GM21619 (cell line): ENCODE measurements around the gene HOXA1.

ENCODE experiments used
- ATAC-seq: cut with Tn5 transposase; IDR thresholded peaks from one replicate; pipeline ENCODE4 v1.9.1; 2021; ENCODE audit not compliant: unreplicated experiment

Gene HOXA1

DNA sequence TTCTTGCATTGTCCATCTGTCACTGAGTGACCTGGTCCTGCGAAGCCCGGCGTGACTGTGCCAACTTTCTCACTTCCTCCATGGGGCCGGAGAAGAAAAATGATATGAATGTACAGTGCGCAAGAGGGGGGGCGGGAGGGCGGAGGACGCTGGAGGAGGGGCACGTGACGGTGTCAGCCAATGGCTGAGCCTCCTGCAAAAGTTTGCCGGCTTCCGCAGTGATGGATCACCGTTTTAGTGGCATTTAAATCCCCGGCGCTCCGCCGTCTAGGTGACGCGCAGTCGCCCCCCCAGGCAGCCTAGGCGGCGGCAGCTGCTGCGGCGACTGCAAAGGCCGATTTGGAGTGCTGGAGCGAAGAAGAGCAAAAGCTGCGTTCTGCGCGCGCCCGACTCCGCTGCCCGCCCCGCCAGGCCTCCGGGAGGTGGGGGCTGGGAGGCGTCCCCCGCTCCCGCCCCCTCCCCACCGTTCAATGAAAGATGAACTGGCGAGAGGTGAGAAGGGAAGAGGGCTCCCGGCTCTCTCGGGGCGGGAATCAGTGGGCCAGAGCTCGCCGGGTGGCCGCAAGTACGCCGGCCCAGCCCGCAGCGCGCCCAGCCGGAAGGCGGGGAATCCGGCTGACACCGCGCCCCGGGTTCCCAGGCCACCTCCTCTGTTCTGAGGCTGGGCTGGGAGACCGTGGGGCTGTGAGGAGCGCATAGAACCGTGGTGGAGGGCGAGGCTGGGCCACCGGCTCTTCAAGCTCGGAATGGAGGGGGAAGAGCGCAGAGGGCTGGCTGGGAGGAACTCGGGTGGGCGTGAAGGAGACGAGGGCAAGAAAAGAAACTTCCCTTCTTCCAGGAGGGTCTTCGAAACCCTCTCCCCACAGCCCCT is at the start of gene HOXA1:
Gene HOXA1, minus strand, starts transcription at position 104 of the 871 bp plus-strand sequence. Its CDS starts 88 bp downstream, at position 16.
- peak; percentile 91 for ATAC-seq

DNA sequence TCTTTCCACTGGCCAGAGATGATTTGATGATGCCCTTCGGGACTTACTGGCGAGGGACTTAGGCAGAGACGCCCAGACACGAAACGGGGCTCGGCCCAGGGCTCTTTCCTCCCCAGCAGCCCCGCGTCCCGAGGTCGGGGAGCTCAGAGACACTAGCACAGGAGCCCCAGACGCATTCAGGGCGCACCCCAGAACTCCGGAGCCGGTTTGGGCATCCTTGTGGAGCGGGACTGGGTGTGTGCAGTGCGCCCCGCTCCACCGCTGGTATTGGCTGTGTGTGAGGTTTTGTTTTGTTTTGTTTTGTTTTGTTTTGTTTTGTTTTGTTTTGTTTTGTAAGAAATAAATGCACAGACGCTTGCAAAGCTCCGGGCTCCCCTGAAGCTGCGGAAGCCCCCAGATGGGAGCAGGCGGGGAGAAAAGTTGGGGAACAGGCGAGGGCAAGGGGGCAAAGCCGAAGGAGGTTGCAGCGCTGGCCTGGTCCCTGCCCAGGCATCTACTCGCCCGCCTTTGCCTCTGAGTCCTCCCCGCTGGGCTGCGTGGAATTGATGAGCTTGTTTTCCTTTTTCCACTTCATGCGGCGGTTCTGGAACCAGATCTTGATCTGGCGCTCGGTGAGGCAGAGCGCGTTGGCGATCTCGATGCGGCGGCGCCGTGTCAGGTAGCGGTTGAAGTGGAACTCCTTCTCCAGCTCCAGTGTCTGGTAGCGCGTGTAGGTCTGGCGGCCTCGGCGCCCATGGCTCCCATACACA is 49.5 kb upstream of the HOXA1 start:
- ATAC-seq, result no peak

DNA sequence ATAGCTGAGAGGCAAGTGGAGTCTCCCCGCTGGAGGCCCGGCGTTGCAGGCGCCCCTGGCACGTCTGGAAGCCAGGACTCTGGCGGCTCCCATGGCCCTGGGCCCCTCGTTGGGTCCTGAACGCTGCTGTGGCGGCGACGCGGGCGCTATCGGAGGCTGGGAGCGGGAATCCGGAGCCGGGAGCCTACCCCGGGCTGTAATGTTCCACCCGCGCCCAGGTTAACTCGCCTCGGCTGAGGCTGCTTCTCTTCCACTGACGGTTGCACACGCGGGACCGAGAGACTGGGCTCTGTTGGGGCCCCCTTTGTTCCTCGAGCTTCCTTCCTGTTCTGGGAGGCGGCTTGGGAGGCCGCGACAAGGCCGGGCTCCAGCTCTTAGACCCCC is 49.0 kb upstream of the HOXA1 start:
- ATAC-seq, result no peak

DNA sequence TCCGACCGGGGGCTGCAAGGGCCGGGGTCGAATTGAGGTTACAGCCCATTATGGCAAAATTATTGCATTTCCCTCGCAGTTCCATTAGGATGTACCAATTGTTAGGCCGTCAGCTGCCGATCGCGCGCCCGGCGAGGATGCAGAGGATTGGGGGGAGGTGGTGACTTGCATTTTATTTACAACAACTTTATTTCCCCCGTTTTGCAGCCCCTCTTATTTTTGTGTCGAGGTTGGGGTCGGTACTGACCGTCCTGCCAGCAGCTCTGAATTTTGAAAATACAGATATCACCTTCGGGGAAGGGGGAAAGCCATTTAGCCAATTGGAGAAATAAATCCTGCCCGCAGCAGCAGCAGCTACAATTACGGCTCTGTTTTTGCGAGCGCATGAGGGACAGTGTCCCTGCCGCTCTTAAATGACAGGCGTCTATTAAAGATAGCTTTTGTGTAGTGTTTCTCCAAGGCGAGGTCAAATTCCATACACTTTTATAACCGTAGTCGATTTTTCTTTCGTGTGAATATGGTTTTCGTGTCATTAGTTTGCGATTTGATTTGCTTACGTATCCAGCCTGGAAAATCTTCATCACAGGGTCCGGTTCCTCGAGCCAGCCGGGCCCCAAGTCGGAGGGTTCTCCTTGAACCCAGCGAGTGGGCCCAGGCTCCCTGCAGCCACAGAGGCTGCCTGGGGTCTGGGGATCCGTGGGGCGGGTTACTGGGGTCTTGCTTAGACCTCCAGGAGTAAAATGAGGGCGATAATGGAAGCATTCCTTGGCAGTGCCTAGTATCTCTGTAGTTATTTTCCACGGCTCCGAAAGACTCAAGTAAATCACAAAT is 48.4 kb upstream of the HOXA1 start:
- no peak for ATAC-seq

DNA sequence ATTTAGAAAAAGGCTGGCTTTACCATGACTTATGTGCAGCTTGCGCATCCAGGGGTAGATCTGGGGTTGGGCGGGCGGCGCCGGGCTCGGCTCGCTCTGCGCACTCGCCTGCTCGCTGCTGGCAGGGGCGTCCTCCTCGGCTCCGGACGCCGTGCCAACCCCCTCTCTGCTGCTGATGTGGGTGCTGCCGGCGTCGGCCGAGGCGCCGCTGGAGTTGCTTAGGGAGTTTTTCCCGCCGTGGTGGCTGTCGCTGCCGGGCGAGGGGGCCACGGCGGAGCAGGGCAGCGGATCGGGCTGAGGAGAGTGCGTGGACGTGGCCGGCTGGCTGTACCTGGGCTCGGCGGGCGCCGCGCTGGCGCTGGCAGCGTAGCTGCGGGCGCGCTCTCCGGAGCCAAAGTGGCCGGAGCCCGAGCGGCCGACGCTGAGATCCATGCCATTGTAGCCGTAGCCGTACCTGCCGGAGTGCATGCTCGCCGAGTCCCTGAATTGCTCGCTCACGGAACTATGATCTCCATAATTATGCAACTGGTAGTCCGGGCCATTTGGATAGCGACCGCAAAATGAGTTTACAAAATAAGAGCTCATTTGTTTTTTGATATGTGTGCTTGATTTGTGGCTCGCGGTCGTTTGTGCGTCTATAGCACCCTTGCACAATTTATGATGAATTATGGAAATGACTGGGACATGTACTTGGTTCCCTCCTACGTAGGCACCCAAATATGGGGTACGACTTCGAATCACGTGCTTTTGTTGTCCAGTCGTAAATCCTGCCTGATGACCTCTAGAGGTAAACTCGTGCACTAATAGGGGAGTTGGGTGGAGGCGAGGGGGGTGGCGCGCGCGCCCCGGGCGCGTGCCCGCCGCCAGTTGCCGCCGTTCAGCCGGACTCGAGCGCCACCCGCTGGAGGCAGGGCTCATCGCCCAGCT is 47.5 kb upstream of the HOXA1 start, which contains the start of gene HOXA5:
Gene HOXA5, minus strand, starts transcription at position 659 of the 927 bp plus-strand sequence. Its CDS starts 74 bp downstream, at position 585.
- no peak for ATAC-seq

DNA sequence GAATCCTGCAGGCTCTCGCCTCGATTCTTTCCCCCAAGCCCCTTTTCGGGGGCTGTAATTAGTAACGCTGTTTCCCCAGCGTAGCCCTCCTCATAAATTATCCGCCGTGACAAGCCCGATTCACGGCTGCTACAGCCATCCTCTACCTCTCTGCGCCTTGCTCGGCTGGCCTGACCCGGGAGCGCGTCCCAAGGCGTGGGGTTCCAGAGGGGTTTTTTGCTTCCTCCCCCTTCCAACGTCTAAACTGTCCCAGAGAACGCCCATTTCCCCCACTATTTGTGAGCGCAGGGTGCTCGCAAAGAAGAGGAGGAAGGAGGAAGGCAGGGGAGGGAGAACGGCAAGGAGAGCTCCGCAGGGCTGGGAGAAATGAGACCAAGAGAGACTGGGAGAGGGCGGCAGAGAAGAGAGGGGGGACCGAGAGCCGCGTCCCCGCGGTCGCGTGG is 46.8 kb upstream of the HOXA1 start:
- ATAC-seq, result no peak

DNA sequence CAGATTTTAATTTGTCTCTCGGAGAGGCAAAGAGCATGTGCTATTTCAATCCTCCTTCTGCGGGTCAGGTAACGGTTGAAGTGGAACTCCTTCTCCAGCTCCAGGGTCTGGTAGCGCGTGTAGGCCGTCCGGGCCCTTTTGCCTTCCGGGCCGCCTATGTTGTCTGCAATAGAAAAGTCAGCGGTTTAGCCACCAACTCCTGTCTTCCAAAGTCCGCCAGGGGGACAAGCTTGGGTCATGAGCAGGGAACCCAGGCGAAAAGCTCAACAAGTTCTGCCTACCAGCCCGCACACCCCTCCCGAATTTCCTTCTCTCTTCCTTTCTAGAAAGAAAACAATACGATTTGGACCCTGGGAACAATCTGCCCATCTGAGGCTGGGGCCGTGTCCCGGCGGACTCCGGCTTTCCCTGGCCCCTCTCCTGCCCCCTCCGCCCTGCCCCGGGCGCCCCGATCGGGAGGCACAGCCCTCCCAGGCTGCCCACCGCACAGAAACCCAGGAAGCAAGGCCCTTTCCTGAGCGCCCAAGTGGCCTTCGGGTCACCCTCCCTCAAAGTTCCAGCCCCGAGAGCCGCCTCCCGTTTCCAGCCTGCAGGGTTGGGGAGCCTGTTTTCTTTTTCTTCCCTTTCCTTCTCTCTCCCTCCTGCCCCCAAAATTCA is 46.3 kb upstream of the HOXA1 start:
- no peak for ATAC-seq

DNA sequence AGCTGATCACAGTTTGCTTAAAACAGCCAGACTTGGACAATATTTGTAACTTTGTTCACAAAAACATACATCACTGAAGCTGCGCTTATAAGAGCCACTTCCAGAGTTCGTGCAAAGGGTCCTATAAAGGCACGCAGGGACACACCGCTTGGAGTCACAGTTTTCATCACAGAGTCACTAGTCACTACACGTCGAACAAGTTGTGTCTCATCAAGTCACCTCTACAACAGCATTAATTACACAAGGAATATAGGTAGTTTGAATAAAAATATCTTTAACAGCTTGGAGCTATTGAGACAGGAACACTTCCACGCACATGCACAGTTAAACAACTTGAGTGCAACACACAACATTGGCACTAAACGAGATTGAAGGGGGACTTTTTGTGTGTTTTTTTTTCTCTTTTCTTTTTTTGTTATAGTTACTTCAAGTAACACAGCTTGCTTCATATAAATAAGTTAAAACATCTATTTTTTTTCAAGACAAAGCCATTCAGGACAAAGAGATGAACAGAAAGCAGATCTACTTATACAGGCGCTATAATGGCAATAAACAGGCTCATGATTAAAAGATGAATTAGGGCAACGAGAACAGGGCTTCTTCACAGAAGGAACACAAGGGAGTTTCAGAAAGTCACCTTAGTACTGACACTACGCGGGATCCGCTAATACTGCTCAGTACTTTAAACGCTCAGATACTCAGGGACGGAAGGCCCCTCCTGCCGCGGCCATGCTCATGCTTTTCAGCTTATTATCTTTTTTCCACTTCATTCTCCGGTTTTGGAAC is 45.5 kb upstream of the HOXA1 start:
- no peak for ATAC-seq

DNA sequence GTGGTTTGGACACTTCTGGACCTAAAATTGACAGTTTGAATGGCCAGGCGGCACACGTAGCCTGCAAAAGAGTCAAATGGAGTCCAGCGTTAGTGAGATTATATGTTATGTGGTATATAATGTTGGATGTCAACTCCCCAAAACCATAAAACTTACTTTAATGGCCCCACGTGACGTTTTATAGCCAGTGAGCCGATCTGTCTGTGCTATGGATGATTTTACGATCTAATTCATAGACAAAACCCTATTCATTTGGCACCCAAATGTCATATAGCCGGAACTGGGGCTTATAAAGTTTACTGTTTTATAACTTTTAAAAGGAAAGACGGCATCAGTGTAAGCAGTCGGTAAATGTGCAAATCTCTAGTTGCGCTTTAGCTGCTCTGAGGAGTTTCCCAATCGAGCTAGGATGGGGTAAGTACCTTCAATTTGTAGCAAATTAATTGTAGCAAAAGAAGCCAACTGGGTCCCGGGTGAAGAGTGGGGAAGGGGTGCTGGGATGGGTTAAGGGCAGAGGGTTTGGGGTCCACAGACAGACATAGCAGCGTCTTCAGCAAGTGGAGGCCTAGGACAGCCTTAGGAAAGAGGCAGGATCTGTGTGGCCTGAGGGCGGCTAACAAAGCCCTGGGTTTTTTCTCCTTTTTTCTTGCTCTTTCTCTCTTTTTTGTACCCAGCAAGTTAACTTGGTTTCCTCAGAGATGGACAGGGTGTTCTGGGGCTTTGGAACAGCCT is 44.5 kb upstream of the HOXA1 start:
- ATAC-seq, result no peak

DNA sequence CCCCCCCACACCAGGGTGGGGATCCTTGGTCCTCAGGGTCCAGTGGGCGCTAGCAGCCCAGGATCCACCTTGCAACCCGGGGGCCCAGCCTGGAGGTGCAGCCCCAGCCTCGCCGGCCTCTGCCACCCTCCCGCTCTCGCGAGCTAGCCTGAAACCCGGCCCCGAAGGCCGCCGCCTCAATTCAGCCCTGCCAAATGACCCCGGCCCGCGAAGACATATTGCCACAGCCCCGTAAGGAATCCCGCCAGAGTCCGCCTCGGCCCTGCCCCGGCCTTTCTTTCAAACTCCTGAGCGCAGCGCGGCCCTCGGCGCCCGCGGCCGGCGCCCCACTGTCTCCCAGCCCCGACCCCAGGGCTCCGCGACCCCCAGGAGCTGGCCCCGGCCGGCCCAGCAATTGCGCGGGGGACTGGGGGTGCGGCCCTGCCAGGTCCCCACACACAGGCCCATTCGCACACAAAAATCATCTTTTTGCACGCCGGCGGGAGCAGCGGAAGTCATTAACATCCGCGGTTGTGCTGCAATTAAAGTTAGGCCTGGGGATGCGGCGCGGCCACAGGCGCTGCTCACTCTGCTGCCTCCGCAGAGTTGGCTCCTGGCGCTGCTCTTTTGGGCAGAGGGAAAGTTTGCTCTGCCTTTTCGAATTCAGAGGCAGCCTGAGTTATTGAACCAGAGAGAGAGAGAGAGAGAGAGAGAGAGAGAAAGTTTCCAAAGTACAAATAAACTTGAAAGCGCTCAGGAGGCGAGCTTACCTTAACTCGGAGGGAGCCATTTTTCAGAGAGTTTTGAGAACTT is 43.7 kb upstream of the HOXA1 start:
- no peak for ATAC-seq

DNA sequence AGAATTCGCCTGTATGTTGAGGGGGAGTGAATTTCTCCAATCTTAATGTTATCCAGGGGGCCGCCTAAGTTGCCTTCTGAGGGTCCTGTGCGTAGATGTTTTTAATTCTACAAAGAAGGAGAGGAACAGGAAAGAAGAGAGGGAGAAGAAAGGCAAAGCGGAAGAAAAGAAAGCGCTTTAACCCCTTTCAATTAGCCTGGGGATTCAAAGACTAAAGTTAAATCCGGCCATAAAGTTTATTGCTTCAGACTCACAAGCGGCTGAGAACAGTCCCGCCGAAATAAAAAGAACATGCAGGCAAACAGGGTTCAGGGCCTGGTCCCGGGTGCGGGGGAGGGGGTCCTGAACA is 43.2 kb upstream of the HOXA1 start:
- no peak for ATAC-seq

DNA sequence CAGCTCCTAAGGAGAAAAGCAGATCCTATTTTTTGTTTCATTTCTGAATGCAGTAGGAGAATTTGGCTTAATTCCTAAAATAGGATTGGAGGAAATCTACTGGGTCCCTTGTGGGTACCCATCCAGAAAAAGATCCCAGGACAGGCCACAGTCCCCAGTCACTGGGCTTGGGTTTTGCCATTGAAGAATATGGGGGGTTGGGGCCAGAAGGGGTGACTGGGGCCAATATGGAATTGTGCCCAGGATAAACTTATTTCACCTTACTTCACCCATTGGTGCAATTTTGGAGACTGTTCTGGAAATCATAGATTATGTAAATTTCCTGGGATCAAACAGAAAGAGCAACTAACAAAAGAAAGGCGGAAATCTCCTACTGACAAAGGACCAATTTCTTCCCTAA is 42.7 kb upstream of the HOXA1 start:
- ATAC-seq, result no peak

DNA sequence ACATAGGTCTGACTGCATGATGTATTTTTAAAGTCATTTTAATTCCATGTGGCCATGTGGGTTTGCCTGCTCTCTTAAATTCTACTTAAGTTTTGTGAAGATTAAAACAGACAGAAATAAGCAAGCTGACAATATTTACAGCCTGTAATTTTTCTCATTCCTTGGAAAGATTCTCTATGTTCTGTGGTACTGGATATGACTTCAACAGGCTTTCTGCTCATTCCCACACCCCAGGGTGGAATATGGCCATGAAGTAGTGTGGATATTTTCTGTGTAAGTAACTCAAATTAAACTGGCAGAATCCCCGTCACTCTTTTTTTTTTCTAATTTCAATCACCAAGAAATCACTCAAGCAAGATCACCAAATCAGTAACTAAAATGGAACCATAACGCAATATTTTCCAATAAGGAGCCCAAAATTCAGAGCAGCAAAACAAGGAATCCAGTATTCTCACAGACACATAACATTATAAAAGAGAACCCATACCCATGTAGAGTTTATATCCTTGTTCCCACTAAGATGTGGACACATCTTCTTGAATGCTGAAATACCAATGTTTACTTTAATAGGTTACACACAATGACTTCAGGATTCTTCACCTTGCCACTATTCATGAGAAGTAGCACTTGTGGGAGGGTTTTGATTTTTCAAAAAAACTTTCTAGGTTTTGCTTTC is 42.0 kb upstream of the HOXA1 start:
- ATAC-seq, result no peak

DNA sequence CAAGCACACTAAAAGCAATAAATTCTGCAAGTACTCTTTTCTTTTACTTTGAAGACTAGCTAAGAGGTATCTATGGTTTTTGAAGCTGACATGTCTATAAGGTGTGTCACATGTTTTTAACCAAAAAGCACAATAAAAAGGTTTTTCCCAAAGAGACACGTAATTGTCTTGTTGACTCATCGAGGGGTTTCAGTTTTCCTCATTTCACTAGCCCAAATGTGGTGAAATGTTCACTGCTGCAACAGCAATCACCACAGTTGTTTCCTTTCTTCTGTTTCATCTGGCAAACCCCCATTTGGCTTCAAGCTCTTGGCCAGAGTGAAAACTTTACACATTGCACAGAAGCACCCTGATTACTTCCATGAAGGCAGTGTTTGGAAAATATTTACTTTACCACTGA is 38.6 kb upstream of the HOXA1 start:
- no peak for ATAC-seq

DNA sequence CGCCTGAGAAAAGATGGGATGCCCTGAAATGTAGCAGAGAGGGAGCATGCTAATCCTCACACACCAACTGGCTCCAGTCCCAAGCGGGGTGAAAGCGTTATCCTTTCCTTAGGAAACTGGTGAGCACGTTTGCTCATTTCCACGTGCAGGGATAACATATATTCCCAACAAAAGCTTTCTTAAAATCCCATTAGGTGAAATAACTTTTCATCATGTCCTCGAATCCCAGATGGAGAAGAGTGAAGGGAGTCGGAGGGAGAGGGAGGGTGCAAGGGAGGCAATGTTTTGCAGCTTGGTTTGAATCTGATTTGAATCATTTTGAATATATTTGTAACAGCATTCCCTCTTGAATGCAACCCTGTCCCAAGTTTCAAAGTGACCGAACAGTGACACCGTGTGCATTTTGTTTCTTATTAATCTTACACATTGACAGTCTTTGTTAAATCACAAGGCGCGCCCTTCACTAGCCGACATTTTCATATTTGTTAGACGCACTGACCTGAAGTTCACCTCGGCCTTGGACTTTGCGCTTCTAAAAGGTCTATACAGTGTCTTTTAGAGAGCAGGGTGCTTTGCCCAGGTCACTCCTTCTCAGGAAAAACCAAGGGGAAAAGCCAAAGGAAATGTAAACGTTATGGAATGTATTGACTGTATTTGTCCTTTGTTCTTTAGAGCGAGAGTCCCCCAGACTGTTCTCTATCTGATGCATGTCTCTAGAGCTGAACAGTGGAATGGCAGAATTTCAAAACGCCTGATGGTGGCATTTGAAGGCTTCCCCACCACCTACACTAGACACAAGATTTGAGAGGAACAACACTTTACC is 37.8 kb upstream of the HOXA1 start:
- no peak for ATAC-seq

DNA sequence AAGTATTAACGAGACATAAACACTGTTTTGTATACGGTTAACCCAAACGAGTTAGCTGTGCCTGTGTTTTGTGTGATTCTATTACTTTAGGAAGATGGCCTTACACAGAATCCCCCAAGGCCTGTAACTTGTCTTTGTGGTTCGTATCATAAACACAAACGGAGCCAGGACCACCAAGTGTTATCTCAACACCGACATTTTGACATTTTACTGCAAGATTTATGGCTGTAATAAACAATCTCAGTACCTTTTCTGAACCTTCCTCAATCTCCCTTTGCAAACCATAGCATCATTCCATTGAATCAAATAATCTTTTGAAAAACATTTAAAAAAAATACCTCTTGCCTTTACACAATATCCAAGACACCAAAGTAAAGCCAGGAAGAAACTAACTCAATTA is 37.2 kb upstream of the HOXA1 start:
- no peak for ATAC-seq
